ENCODE results near the gene ARSI. TPM values are rescaled to one million over a fixed set of nuclear protein-coding genes. Genes with fewer than 3 reads are reported as not detected.

Gene ARSI
- total RNA-seq, 2 donors from 2014 or later, result not detected

DNA sequence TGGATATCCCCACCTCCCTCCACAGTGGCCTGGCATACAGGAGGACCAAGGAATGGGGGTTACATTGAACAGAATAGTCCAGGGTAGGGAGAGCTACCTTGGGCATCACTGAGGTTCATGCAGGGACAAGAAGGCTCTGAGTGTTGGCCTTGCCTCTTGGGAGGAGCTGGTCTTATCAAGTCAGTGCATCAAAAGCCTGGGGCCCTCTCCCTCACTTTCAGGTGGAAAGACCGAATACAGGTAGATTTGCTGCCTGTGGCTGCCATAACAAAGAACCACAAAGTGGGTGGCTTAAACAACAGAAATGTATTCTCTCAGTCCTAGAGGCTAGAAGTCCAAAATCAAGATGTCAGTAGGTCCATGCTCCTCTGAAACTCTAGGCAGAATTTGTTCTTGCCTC lies 18.5 kb upstream of the ARSI start:
- no peaks in the 10 kb centered on the region for H3K9me3 Mint-ChIP-seq
- no peak for DNase-seq (ENCODE audit: low spot score)
- no peak overlapping the region for H3K27ac Mint-ChIP-seq
- no peak overlapping the region for H3K4me3 Mint-ChIP-seq
- peaks cover 6 to 11% of the 10 kb centered on the region in 2 donors for H3K27me3 Mint-ChIP-seq
- no peak for ATAC-seq
- peaks cover 5 to 9% of the 10 kb centered on the region in 2 donors for H3K4me1 Mint-ChIP-seq (ENCODE audit: low read depth in 2 of 2)
- H3K36me3 Mint-ChIP-seq, result no peaks in the 10 kb centered on the region

DNA sequence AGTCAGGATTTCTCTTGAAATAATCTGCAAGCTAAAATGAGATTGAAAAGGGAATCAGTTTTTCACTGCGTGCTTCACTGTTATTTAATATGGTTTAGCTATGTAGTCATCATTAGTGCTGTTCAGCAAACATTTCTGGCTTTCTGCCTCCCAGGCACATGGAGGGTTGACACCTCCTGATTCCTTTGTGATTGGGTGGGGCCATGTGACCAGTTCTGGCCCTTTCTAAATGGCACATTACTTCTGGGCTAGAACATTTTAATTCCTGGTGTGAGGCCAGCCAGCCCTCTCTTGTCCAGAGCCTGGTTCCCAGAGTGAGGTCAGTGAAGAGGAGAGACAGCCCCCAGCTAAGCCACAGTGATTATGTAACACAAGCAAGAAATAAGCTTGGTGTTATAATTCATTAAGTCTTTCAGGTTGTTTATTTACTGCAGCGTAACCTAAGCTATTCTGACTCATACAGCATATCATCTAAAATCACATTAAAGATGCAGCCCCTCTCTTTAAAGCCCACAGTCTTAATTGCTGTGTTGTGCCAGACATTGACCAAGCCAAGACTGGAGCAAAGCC lies 17.4 kb upstream of the ARSI start:
- peaks cover 5 to 9% of the 10 kb centered on the region in 2 donors for H3K4me1 Mint-ChIP-seq (ENCODE audit: low read depth in 2 of 2)
- no peaks in the 10 kb centered on the region for H3K36me3 Mint-ChIP-seq
- no peaks in the 10 kb centered on the region for H3K9me3 Mint-ChIP-seq
- peaks cover 6 to 11% of the 10 kb centered on the region in 2 donors for H3K27me3 Mint-ChIP-seq
- no peak for ATAC-seq
- no peak for DNase-seq (ENCODE audit: low spot score)
- H3K4me3 Mint-ChIP-seq, result no peak overlapping the region
- peak overlapping the region in 1 of 2 donors; percentile 11 for H3K27ac Mint-ChIP-seq

DNA sequence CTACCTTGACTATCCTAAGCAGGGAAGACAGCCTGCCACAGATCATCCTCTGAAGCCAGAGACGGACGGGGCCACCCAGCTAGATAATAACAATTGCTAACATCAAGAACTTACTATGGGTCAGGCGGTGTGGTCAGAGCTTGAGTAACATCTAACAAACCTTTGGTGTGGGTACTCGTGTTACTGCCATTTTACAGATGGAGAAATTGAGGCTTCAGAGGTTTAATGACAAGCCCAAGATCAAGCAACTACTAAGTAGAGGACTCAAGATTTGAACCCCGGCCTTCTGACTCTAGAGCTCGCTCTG lies 16.7 kb upstream of the ARSI start:
- Mint-ChIP-seq H3K27me3 (peaks cover 6 to 11% of the 10 kb centered on the region in 2 donors), H3K36me3 (no peaks in the 10 kb centered on the region), H3K4me1 (ENCODE audit: low read depth in 2 of 2) (peaks cover 5 to 9% of the 10 kb centered on the region in 2 donors), H3K27ac (no peak overlapping the region), H3K9me3 (no peaks in the 10 kb centered on the region), H3K4me3 (no peak overlapping the region)
- ATAC-seq (no peak), DNase-seq (ENCODE audit: low spot score) (no peak)

DNA sequence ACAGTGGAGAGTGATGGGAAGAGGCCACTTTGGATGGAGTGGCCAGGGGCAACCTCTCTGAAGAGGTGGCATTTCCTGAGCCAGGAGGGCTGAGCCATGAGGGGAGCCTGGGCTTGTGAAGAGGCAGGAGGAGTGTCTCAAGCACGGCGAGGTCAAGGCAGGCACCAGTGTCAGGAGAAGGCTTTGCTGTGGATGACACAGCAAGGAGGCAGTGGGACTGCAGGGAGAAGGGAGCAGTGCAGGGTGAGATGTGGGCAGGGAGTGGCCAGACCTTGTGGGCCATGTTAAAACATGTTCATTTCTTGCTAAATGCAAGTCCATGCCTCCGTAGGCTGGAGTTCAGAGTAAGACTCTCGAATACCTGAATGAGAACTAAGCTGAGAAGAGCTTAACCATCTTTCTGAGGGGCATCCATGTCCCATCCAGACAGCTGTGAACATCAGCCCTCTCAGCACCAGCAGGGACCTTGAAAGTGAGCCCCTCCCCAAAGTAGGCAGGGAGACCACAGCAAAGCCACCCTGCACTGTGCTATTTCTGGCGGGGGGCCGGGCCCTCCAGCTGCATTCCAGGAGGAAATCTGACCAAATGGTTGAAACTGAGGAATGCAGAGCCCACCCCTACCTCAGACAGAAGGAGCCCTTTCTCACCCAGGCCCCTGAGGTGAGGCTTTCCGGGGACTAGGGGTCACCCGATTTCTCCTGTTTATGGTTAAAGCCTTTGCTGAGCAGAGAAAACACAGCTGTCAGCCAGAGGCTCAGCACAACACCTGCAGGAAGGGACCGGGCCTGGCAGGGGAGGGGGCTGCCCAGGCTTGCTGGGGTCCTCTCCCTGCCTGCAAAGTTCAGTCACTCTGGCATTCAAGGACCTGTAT lies 16.1 kb upstream of the ARSI start:
- H3K27ac Mint-ChIP-seq, result no peak overlapping the region
- DNase-seq (ENCODE audit: low spot score) (no peak), ATAC-seq (peak in 1 of 2 donors; percentile 7)
- peaks cover 5 to 9% of the 10 kb centered on the region in 2 donors for H3K4me1 Mint-ChIP-seq (ENCODE audit: low read depth in 2 of 2)
- no peak overlapping the region for H3K4me3 Mint-ChIP-seq
- H3K9me3 Mint-ChIP-seq, result no peaks in the 10 kb centered on the region
- H3K36me3 Mint-ChIP-seq, result no peaks in the 10 kb centered on the region
- H3K27me3 Mint-ChIP-seq, result peaks cover 6 to 11% of the 10 kb centered on the region in 2 donors

DNA sequence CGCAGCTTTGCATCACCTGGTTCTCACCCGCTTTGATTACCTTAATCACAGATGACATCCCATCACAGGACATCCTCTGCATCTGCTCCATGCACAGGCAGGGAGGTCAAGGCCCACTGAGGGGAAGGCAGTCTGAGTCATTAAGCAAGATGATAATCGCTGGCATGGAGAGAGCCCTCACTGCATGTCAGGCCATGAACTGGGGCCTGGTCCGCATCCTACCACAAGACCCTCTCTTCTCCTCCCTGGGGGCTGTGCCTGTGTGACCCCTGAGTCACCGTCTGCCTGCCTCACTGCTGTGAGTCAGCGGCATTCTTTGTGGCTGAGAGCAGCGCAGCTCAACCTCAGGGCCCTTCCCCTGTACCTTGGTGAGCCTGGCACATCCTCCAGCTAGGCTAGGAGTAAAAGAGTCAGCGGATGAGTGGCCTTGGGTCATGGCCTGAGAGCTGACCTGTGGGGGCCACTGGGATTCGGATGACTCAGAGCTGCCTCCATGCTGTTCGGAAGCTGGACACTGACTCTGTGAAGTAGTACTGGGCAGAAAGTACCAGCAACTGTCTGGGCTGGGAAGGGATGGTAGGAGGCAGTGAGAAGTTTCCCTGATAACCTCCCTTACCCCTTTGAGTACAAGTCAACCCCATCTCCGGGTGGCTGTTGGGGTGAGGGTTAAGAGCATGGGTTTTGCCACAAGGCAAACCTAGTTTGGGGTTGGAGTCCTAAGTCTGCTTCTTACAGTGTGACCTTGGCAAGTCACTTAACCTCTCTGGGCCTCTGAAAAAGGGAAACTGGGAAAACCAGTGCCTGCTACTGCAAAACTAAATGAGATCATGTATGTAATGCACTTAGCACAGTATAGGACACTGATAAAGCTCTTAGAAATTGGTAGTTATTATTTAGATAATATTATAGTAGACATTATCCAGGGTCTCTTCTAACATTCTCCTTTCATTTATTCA lies 14.6 kb upstream of the ARSI start:
- H3K4me1 Mint-ChIP-seq (ENCODE audit: low read depth in 2 of 2), result peaks cover 5% of the 10 kb centered on the region in 2 donors
- no peak overlapping the region for H3K4me3 Mint-ChIP-seq
- H3K36me3 Mint-ChIP-seq, result no peaks in the 10 kb centered on the region
- no peak for DNase-seq (ENCODE audit: low spot score)
- no peak overlapping the region for H3K27ac Mint-ChIP-seq
- peak; percentile 34 to 40 for ATAC-seq
- H3K9me3 Mint-ChIP-seq, result no peaks in the 10 kb centered on the region
- peaks cover 6 to 11% of the 10 kb centered on the region in 2 donors for H3K27me3 Mint-ChIP-seq

DNA sequence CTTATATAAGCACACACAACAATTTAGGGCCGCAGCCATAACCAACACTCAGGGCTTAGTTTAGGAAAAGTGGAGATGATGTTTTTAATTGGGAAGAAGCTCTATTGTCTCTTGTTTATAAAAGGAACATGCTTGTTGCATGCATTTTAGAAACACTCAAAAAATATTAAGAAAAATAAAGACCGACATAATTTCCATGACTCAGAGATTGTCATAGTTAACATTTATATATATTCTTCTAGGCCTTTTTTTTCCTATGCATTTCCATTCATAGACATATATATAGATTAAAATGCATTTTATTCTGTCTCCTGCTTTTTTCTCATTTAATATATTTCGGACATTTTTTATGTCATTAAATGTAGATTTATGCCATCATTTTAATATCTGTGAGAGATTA lies 13.6 kb upstream of the ARSI start:
- no peak overlapping the region for H3K4me3 Mint-ChIP-seq
- no peaks in the 10 kb centered on the region for H3K4me1 Mint-ChIP-seq (ENCODE audit: low read depth in 2 of 2)
- no peaks in the 10 kb centered on the region for H3K9me3 Mint-ChIP-seq
- ATAC-seq, result no peak
- H3K27me3 Mint-ChIP-seq, result peaks cover 6 to 11% of the 10 kb centered on the region in 2 donors
- no peak overlapping the region for H3K27ac Mint-ChIP-seq
- no peak for DNase-seq (ENCODE audit: low spot score)
- no peaks in the 10 kb centered on the region for H3K36me3 Mint-ChIP-seq

DNA sequence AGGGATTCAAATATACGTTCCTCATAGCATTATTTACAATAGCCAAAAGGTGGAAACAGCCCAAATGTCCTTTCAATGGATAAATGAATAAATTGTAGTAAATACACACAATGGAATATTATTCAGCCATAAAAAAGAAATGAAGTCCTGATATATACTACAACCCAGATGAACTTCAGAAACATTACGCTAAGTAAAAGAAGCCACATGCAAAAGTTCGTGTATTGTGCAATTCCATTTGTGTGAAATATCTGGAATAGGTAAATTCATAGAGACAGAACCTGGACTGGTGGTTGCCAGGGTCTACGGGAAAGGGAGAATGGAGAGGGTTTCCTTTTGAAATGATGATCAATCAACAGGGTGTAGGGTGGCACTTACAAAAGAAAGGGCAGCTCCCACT lies 12.5 kb upstream of the ARSI start:
- Mint-ChIP-seq H3K27me3 (peaks cover 6 to 11% of the 10 kb centered on the region in 2 donors), H3K36me3 (no peaks in the 10 kb centered on the region), H3K4me1 (ENCODE audit: low read depth in 2 of 2) (no peaks in the 10 kb centered on the region), H3K4me3 (no peak overlapping the region), H3K27ac (no peak overlapping the region), H3K9me3 (no peaks in the 10 kb centered on the region)
- DNase-seq (ENCODE audit: low spot score) (no peak), ATAC-seq (no peak)

DNA sequence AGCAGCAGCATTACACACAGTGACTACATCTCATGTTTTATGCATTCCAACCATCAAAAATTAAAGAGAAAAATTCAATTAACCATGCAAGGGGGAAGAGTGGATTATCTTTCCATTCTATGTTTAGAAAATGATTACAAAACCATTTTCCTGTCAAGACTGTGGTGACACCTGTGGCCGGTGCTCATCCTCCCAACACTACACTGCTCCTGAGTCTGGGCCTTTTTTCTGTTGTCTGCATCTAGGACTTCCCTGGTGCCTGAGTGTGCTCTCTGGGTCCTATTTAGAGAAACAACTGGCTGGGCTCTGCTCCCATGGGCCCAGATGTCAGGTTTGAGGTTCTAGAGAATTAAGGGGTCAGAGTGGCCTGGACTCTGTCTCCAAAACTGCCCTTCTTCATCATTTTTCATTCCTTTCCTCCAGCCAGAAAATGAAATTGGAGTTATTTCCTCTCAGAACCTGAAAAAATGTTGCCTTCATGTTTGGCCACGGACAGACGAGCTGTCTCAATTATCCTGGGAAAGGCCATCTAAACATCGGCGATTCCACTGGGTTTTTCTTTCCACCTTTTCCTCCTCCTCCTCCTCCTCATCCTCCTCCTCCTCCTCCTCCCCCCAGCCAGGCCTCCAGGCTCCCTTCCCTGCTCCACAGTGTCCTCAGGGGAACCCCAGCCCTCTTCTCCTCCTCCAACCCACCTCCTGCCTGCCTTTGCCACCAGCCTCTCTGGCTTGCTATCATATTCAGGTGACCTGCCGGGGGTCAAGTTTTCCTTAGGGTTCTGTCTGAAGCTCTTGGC lies 11.4 kb upstream of the ARSI start:
- Mint-ChIP-seq H3K4me3 (no peak overlapping the region), H3K9me3 (no peaks in the 10 kb centered on the region), H3K27me3 (peaks cover 9 to 11% of the 10 kb centered on the region in 2 donors), H3K27ac (no peak overlapping the region), H3K4me1 (ENCODE audit: low read depth in 2 of 2) (no peaks in the 10 kb centered on the region), H3K36me3 (no peaks in the 10 kb centered on the region)
- no peak for ATAC-seq
- DNase-seq (ENCODE audit: low spot score), result no peak

DNA sequence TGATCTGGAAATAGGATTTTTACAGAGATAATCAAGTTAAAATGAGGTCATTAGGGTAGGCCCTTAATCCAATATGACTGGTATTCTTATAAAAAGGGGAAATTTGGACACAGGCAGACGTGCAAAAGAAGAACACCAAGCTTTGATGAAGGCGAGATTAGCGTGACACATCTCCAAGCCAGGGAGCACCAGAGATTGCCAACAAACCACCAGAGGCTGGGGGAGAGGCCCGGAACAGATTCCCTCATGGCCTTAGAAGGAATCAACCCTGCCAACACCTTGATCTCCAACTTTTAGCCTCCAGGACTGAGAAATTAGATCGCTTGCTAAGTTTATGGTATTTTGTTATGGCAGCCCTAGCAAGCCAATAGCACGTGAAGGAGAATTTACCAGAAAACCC lies 10.8 kb upstream of the ARSI start:
- ATAC-seq (no peak), DNase-seq (ENCODE audit: low spot score) (no peak)
- H3K9me3 Mint-ChIP-seq, result no peaks in the 10 kb centered on the region
- H3K36me3 Mint-ChIP-seq, result no peaks in the 10 kb centered on the region
- no peak overlapping the region for H3K4me3 Mint-ChIP-seq
- no peak overlapping the region for H3K27ac Mint-ChIP-seq
- H3K4me1 Mint-ChIP-seq (ENCODE audit: low read depth in 2 of 2), result no peaks in the 10 kb centered on the region
- peaks cover 8 to 9% of the 10 kb centered on the region in 2 donors for H3K27me3 Mint-ChIP-seq

DNA sequence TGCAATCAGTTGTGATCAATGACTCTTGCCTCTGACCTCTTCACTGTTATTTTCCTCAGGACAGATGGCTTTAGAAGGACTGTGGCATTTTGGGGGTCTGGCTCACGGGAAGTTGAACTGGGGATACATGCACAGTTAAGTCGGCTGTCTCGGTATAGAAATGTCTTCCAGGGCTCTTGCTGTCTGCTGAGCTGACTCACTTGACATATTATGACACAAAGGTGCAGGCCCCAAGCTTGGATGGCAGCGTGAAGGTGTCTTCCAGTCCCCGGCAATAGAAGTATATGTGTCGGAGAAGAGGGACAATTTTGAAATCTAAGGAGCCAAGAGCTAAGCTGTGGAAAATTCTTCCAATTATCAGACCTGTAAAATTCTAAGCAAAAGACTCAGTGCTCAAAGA lies 9.8 kb upstream of the ARSI start:
- Mint-ChIP-seq H3K9me3 (no peaks in the 10 kb centered on the region), H3K4me1 (ENCODE audit: low read depth in 2 of 2) (no peaks in the 10 kb centered on the region), H3K4me3 (no peak overlapping the region), H3K36me3 (no peaks in the 10 kb centered on the region), H3K27ac (no peak overlapping the region), H3K27me3 (peaks cover 0 to 3% of the 10 kb centered on the region in 2 donors)
- ATAC-seq (no peak), DNase-seq (ENCODE audit: low spot score) (no peak)

DNA sequence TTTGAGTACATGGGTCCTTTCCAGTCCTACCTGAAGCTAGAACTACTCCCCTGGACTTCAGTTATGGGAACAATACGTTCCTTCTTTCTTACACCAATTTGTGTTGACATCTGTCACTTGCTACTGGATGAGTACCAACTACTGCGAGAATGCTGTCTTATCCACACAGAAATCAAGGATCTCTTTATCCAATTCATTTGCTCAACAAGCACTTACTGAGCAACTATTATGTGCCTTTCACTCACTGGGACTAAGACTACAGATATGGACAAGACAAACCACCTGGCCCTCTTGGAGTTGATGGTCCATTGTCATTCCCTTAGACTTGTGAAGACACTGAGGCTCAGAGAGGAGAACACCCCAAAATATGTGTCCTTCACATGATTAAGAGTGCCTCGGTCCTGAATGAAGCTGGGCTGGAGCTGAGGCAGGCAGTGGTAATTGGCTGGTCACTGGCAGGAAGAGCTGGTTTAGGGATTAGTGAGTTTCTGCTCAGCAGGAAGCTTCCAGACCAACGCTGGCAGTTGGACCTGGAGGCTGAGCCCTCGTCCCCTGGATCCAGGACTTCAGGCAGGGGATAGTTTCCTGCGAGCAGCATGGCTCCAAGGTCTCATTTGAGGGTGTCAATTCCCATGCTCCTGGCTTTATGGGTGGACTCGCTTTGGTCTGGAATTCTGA lies 8.4 kb upstream of the ARSI start:
- Mint-ChIP-seq H3K36me3 (no peaks in the 10 kb centered on the region), H3K27ac (no peak overlapping the region), H3K4me3 (no peak overlapping the region), H3K27me3 (peaks cover 0 to 3% of the 10 kb centered on the region in 2 donors), H3K9me3 (no peaks in the 10 kb centered on the region), H3K4me1 (ENCODE audit: low read depth in 2 of 2) (no peaks in the 10 kb centered on the region)
- ATAC-seq (no peak), DNase-seq (ENCODE audit: low spot score) (no peak)

DNA sequence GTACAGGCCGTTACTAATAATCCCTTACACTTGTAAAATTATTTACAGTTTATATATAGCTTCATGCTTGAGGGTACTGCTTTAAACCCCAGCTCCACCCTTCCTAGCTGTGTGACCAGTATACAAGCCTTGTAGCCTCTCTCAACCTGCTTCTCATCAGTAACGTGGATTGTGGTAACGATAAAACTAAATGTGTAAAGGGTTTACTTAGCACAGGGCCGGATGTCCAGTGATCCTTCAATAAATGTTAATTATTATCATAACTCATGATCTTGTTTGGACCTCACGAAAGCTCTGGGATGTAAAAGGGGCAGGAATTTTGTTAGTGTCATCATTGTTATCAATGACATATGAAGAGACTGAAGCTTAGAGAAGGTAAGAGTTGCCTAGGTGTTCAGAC lies 7.5 kb upstream of the ARSI start:
- Mint-ChIP-seq H3K4me1 (ENCODE audit: low read depth in 2 of 2) (peaks cover 7 to 9% of the 10 kb centered on the region in 2 donors), H3K27me3 (peaks cover 0 to 7% of the 10 kb centered on the region in 2 donors), H3K27ac (no peak overlapping the region), H3K36me3 (no peaks in the 10 kb centered on the region), H3K4me3 (no peak overlapping the region), H3K9me3 (no peaks in the 10 kb centered on the region)
- DNase-seq (ENCODE audit: low spot score) (no peak), ATAC-seq (no peak)

DNA sequence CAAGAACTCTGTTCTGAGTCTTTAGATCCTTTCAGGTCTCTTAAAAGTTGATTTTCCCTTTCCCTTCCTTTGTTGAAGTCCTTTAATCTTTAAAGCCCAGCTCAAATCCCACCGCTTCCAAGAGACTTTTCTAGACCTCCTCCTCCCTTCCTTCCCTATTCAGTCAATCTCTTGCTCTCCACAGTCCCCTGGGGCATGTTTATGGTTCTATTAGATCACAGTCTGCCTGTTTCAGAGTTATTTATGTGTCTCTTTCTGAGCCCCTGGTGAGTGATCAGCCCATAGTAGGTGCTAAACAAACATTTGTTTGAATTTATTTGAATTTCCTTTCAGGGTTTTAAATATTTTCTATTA lies 7.2 kb upstream of the ARSI start:
- DNase-seq (ENCODE audit: low spot score) (no peak), ATAC-seq (no peak)
- Mint-ChIP-seq H3K4me1 (ENCODE audit: low read depth in 2 of 2) (peaks cover 9% of the 10 kb centered on the region in 2 donors), H3K27me3 (peaks cover 0 to 7% of the 10 kb centered on the region in 2 donors), H3K9me3 (no peaks in the 10 kb centered on the region), H3K36me3 (no peaks in the 10 kb centered on the region), H3K27ac (no peak overlapping the region), H3K4me3 (no peak overlapping the region)

Data from natural killer cell treated with Interleukin-12 subunit alpha and Interleukin-12 subunit beta and Interleukin-15 and Interleukin-18, amount 100 ng/mL, for 72 hours (primary cell).